H1 (cell line): ENCODE data around the gene PNISR. TPM values are rescaled to one million over a fixed set of nuclear protein-coding genes. Genes with fewer than 3 reads are reported as not detected.

ENCODE experiments used
- CTCF ChIA-PET: fragments of 300-600 bp; sonication (Branson Sonifier 250); formaldehyde crosslinking; loops from one replicate; lab custom pipeline; 2021; ENCODE audit not compliant: partially characterized antibody; lab: Charles Lee
- POLR2A ChIA-PET: fragments of 300-600 bp; sonication (Branson Sonifier 250); formaldehyde crosslinking; loops from one replicate; lab custom pipeline; 2021; ENCODE audit warnings: inconsistent platforms; ENCODE audit not compliant: partially characterized antibody; lab: Charles Lee
- DNase-seq, 2 experiments: peaks; one replicate each; pipeline versions ENCODE4 v3.0.0 to v3.0.0-alpha.2; 2010 to 2022; ENCODE audit warnings: low spot score in 2 of 2, low read depth in 1 of 2, mixed read lengths in 1 of 2
- FAIRE-seq: peaks from 2 replicates; lab custom pipeline; 2011; peaks lifted over from hg19 to GRCh38; lab: Jason Lieb, UNC
- H2AFZ ChIP-seq: 2 replicates; pipeline ENCODE4 v1.8.1; 2012; ENCODE audit warnings: low read length, inconsistent platforms
- H2AK5ac ChIP-seq: 2 replicates; pipeline ENCODE4 v1.6.1; 2013; ENCODE audit warnings: low read depth, low read length
- H2BK120ac ChIP-seq: replicated peaks from 2 replicates; pipeline ENCODE3; 2013; ENCODE audit warnings: low read depth, low read length, inconsistent platforms
- H2BK12ac ChIP-seq: 2 replicates; pipeline ENCODE4 v1.6.1; 2013; ENCODE audit warnings: low read depth, low read length
- H2BK15ac ChIP-seq: 2 replicates; pipeline ENCODE4 v1.6.1; 2013; ENCODE audit warnings: low read length
- H2BK20ac ChIP-seq: 2 replicates; pipeline ENCODE4 v1.6.1; 2013; ENCODE audit warnings: low read length
- H2BK5ac ChIP-seq: 2 replicates; pipeline ENCODE4 v1.6.1; 2013; ENCODE audit warnings: low read depth, low read length
- H3K14ac ChIP-seq: 2 replicates; pipeline ENCODE4 v1.6.1; 2013; ENCODE audit warnings: inconsistent platforms; ENCODE audit not compliant: insufficient read length
- H3K18ac ChIP-seq: 2 replicates; pipeline ENCODE4 v1.6.1; 2013; ENCODE audit warnings: low read length; ENCODE audit errors: extremely low read depth
- H3K23ac ChIP-seq: 2 replicates; pipeline ENCODE4 v1.6.1; 2013; ENCODE audit warnings: inconsistent platforms; ENCODE audit not compliant: insufficient read length
- H3K23me2 ChIP-seq: 2 replicates; pipeline ENCODE4 v1.6.1; 2013; ENCODE audit warnings: low read depth, low read length
- H3K27ac ChIP-seq: 2 replicates; pipeline ENCODE4 v1.6.1; 2011; ENCODE audit warnings: low read depth, low read length, inconsistent platforms
- H3K27me3 ChIP-seq, 4 experiments: replicated peaks in 1 of 4; 1 replicate in 1 of 4; 2 replicates in 3 of 4; pipeline versions ENCODE4 v1.6.1 to v1.8.1; 2011 to 2013; ENCODE audit warnings: low read length in 3 of 4, mild to moderate bottlenecking in 3 of 4, inconsistent platforms in 2 of 4, mixed read lengths in 2 of 4, moderate library complexity in 1 of 4; ENCODE audit not compliant: control insufficient read depth in 3 of 4, insufficient read depth in 3 of 4; ENCODE audit errors: extremely low read depth in 1 of 4
- H3K36me3 ChIP-seq, 4 experiments: 2 replicates each; pipeline versions ENCODE4 v1.6.1 to v1.8.1; 2011 to 2013; ENCODE audit warnings: mild to moderate bottlenecking in 4 of 4, low read length in 3 of 4, moderate library complexity in 2 of 4, control low read depth in 1 of 4, inconsistent platforms in 1 of 4; ENCODE audit not compliant: insufficient read depth in 4 of 4, control insufficient read depth in 2 of 4
- H3K4ac ChIP-seq: replicated peaks from 2 replicates; pipeline ENCODE3; 2013; ENCODE audit warnings: low read length, low read depth, mixed read lengths, inconsistent platforms; ENCODE audit not compliant: insufficient read length
- H3K4me1 ChIP-seq, 4 experiments: replicated peaks in 1 of 4; 1 replicate in 1 of 4; 2 replicates in 3 of 4; pipeline versions ENCODE4 v1.6.1 to v1.8.1; 2011 to 2013; ENCODE audit warnings: low read length in 3 of 4, inconsistent platforms in 2 of 4, mixed read lengths in 1 of 4; ENCODE audit not compliant: insufficient read depth in 4 of 4, control insufficient read depth in 3 of 4
- H3K4me2 ChIP-seq, 2 experiments: 2 replicates each; pipeline versions ENCODE4 v1.6.1 to v1.8.1; 2011 to 2013; ENCODE audit warnings: low read depth in 2 of 2, low read length in 2 of 2, control low read depth in 1 of 2, inconsistent platforms in 1 of 2, mild to moderate bottlenecking in 1 of 2; ENCODE audit not compliant: insufficient read depth in 1 of 2
- H3K4me3 ChIP-seq, 4 experiments: fragments of 200-600, 300-600 bp in 1 of 4; sonication (generic), shearing (Covaris generic), sonication (Bioruptor Twin) in 1 of 4; 2 replicates each; pipeline versions ENCODE4 v1.5.1 to v1.8.1; 2011 to 2016; ENCODE audit warnings: low read length in 4 of 4, low read depth in 3 of 4, control low read depth in 2 of 4, inconsistent platforms in 2 of 4, mild to moderate bottlenecking in 2 of 4, mixed read lengths in 1 of 4, moderate library complexity in 1 of 4; ENCODE audit not compliant: insufficient read depth in 2 of 4; ENCODE audit errors: extremely low read depth in 1 of 4
- H3K56ac ChIP-seq: replicated peaks from 2 replicates; pipeline ENCODE3; 2013; ENCODE audit warnings: low read depth, mild to moderate bottlenecking, mixed read lengths, low read length, inconsistent platforms; ENCODE audit not compliant: insufficient read length
- H3K79me1 ChIP-seq: 2 replicates; pipeline ENCODE4 v1.6.1; 2013; ENCODE audit warnings: low read depth, low read length, control low read depth
- H3K79me2 ChIP-seq, 2 experiments: 2 replicates each; pipeline versions ENCODE4 v1.6.1 to v1.8.1; 2012 to 2013; ENCODE audit warnings: low read length in 2 of 2, mild to moderate bottlenecking in 2 of 2, inconsistent platforms in 1 of 2; ENCODE audit not compliant: insufficient read depth in 2 of 2, control insufficient read depth in 1 of 2
- H3K9ac ChIP-seq, 4 experiments: replicated peaks in 1 of 4; 1 replicate in 1 of 4; 2 replicates in 3 of 4; pipeline versions ENCODE4 v1.6.1 to v1.8.1; 2011 to 2013; ENCODE audit warnings: low read depth in 3 of 4, low read length in 3 of 4, control low read depth in 2 of 4, mild to moderate bottlenecking in 2 of 4, moderate library complexity in 2 of 4, inconsistent platforms in 1 of 4; ENCODE audit errors: extremely low read depth in 1 of 4
- H3K9me3 ChIP-seq, 2 experiments: 2 replicates each; pipeline versions ENCODE4 v1.6.1 to v1.8.1; 2012 to 2013; ENCODE audit warnings: mild to moderate bottlenecking in 2 of 2, moderate library complexity in 2 of 2, control low read depth in 1 of 2, inconsistent platforms in 1 of 2, low read depth in 1 of 2, low read length in 1 of 2, mixed read lengths in 1 of 2; ENCODE audit not compliant: insufficient read depth in 2 of 2
- H4K20me1 ChIP-seq, 2 experiments: replicated peaks in 1 of 2; 2 replicates each; pipeline versions ENCODE3 to v1.8.1; 2011 to 2013; ENCODE audit warnings: inconsistent platforms in 2 of 2, low read length in 2 of 2, mild to moderate bottlenecking in 1 of 2; ENCODE audit not compliant: insufficient read depth in 2 of 2, control insufficient read depth in 1 of 2
- H4K5ac ChIP-seq: 2 replicates; pipeline ENCODE4 v1.6.1; 2013; ENCODE audit warnings: low read length, low read depth, mixed read lengths, inconsistent platforms; ENCODE audit not compliant: insufficient read length
- H4K8ac ChIP-seq: 2 replicates; pipeline ENCODE4 v1.8.0; 2013; ENCODE audit warnings: mild to moderate bottlenecking, moderate library complexity, low read length, inconsistent platforms; ENCODE audit not compliant: insufficient read depth; ENCODE audit errors: extremely low read depth
- H4K91ac ChIP-seq: replicated peaks from 2 replicates; pipeline ENCODE3; 2013; ENCODE audit warnings: low read length, mixed read lengths, inconsistent platforms; ENCODE audit not compliant: insufficient read length
- ATF3 ChIP-seq: IDR thresholded peaks from 2 replicates; pipeline ENCODE4 v1.6.1; 2011; ENCODE audit warnings: low read depth, mild to moderate bottlenecking, low read length; ENCODE audit not compliant: insufficient read depth
- BRCA1 ChIP-seq: IDR thresholded peaks from 2 replicates; pipeline ENCODE4 v1.6.1; 2012; ENCODE audit warnings: low read depth, low read length, improper control_type of control experiment
- CBX8 ChIP-seq: fragments of 300-800, 300-1000 bp; sonication (generic); IDR thresholded peaks from 2 replicates; pipeline ENCODE4 v1.7.1; 2016; ENCODE audit warnings: low read depth, low read length, borderline replicate concordance
- CTBP2 ChIP-seq: IDR thresholded peaks from 2 replicates; pipeline ENCODE4 v1.7.0; 2011; ENCODE audit warnings: borderline replicate concordance, mild to moderate bottlenecking, moderate library complexity, mixed read lengths, low read length; ENCODE audit not compliant: insufficient read depth, insufficient read length
- FOSL1 ChIP-seq: IDR thresholded peaks from 2 replicates; pipeline ENCODE4 v1.6.1; 2011; ENCODE audit warnings: mild to moderate bottlenecking, low read depth, low read length, moderate library complexity; ENCODE audit not compliant: insufficient read depth
- MAFK ChIP-seq: IDR thresholded peaks from 2 replicates; pipeline ENCODE4 v1.6.1; 2012; ENCODE audit warnings: low read depth, mild to moderate bottlenecking, improper control_type of control experiment, low read length
- NRF1 ChIP-seq: IDR thresholded peaks from 2 replicates; pipeline ENCODE4 v1.6.1; 2011; ENCODE audit warnings: mild to moderate bottlenecking, low read depth, low read length, improper control_type of control experiment
- RBBP5 ChIP-seq: IDR thresholded peaks from 2 replicates; pipeline ENCODE4 v1.7.1; 2012; ENCODE audit warnings: low read depth, mild to moderate bottlenecking, inconsistent platforms, low read length, moderate library complexity, borderline replicate concordance
- SIN3A ChIP-seq, 2 experiments: IDR thresholded peaks in 1 of 2; conservative IDR thresholded peaks in 1 of 2; 2 replicates each; pipeline ENCODE4 v1.6.1; 2011 to 2012; ENCODE audit warnings: low read length in 2 of 2, improper control_type of control experiment in 1 of 2, low read depth in 1 of 2, mild to moderate bottlenecking in 1 of 2
- SIX5 ChIP-seq: IDR thresholded peaks from 2 replicates; pipeline ENCODE4 v1.6.1; 2011; ENCODE audit warnings: mild to moderate bottlenecking, low read depth, low read length
- SP2 ChIP-seq: IDR thresholded peaks from 2 replicates; pipeline ENCODE4 v1.6.1; 2012; ENCODE audit warnings: mild to moderate bottlenecking, low read length, inconsistent platforms
- polyA plus RNA-seq, 7 experiments: library from polyadenylated mRNA; depleted of rRNA in 3 of 7; stranded (reverse) in 5 of 7; unstranded in 2 of 7; fragments of >200 nt in 5 of 7; fragments of 200-250 nt in 2 of 7; gene quantifications; 1 replicate in 5 of 7; 2 replicates in 1 of 7; 4 replicates in 1 of 7; pipeline versions ENCODE4 v1.2.1 to v1.2.3, GENCODE V29; 2011 to 2013; ENCODE audit warnings: missing spikeins in 2 of 7, mixed read lengths in 2 of 7
- total RNA-seq: library from RNA; stranded (reverse); fragmentation: NEBNext Ultra II Directional; extraction: Animal tissue kit (Norgen Biotek cat#: 25700); gene quantifications from 2 replicates; pipeline ENCODE4 v1.2.1, GENCODE V29; 2021

The PNISR gene
- total and polyA plus RNA-seq, 2 of the 8 experiments (the other 6 are each of a cell fraction or from before 2014, with no cell fraction given): 41.1 to 134 TPM

GRCh38 chr6:99473730-99474129 is 48.6 kb upstream of the PNISR start:
- no peak overlapping the region for H4K8ac ChIP-seq
- H2BK12ac ChIP-seq: no peak overlapping the region
- no peak overlapping the region for H4K91ac ChIP-seq
- H3K36me3 ChIP-seq: peaks cover 0 to 18% (median 4%) of the 10 kb centered on the region in 4 experiments; a peak in 5 of 8 replicates
- ChIA-PET CTCF (interaction anchor here (0.8 to 1.3 kb wide), 3 partner anchors 9 to 39 kb away, joined by 3 to 6 read pairs (median 3); no protein-coding TSS in a partner anchor), POLR2A (interaction anchor here (1.0 to 2.6 kb wide), 3 partner anchors 49 to 94 kb away, joined by 3 to 8 read pairs (median 4); partner anchors contain the start of genes CCNC, COQ3 and PNISR)
- H4K20me1 ChIP-seq: peaks cover 0 to 2% of the 10 kb centered on the region in 2 experiments
- no peak overlapping the region for H2BK15ac ChIP-seq
- no peak overlapping the region for H4K5ac ChIP-seq
- FAIRE-seq: no peak
- no peak overlapping the region for H3K4ac ChIP-seq
- no peak overlapping the region for H2AFZ ChIP-seq
- H2AK5ac ChIP-seq: no peak overlapping the region
- H3K27me3 ChIP-seq: no peaks in the 10 kb centered on the region
- TF ChIP-seq ATF3 (no peak), SP2 (no peak), MAFK (no peak), SIN3A (conservative IDR thresholded peaks at IDR 0.05 in 1 of 2, IDR thresholded peaks at IDR 0.05 in 1 of 2; ENCODE audit: low read depth in 1 of 2, low read length in 2 of 2) (no peak), NRF1 (no peak), CBX8 (no peak), RBBP5 (no peak), CTBP2 (no peak), SIX5 (no peak), BRCA1 (no peak), FOSL1 (no peak)
- DNase-seq: no peak
- H3K9ac ChIP-seq: no peak overlapping the region
- no peak overlapping the region for H2BK120ac ChIP-seq
- H2BK5ac ChIP-seq: no peak overlapping the region
- no peak overlapping the region for H3K23ac ChIP-seq
- H3K14ac ChIP-seq: no peak overlapping the region
- H3K56ac ChIP-seq: no peak overlapping the region
- no peaks in the 10 kb centered on the region for H3K4me1 ChIP-seq
- H3K23me2 ChIP-seq: no peaks in the 10 kb centered on the region
- no peak overlapping the region for H3K27ac ChIP-seq
- no peak overlapping the region for H3K18ac ChIP-seq
- no peaks in the 10 kb centered on the region for H3K79me2 ChIP-seq
- no peak overlapping the region for H3K4me2 ChIP-seq
- H3K79me1 ChIP-seq: no peaks in the 10 kb centered on the region
- no peaks in the 10 kb centered on the region for H3K9me3 ChIP-seq
- no peak overlapping the region for H3K4me3 ChIP-seq
- no peak overlapping the region for H2BK20ac ChIP-seq
